GM12878 (cell line): ENCODE results near the gene FMNL2. TPM values are rescaled to one million over a fixed set of nuclear protein-coding genes. Genes with fewer than 3 reads are reported as not detected.

Experiments
- ATAC-seq: fragments of 200-7000 bp; cut with Tn5 transposase; 3 replicates; pipeline ENCODE4 v1.9.1; 2020; ENCODE audit warnings: mild to moderate bottlenecking, moderate library complexity
- BruUV-seq: library from RNA; stranded (reverse); fragments of 400-500 nt; replicated peaks from 2 replicates; lab custom pipeline; 2021; lab: Mats Ljungman, UMichigan
- CTCF ChIA-PET: fragments of 300-600 bp; sonication (Branson Sonifier 250); formaldehyde crosslinking; extraction: SDS; loops from one replicate; lab custom pipeline; 2021; ENCODE audit warnings: inconsistent platforms; lab: Yijun Ruan, JAX
- POLR2A ChIA-PET: fragments of 350-600 bp; formaldehyde crosslinking; extraction: SDS; loops from one replicate; lab custom pipeline; 2021; ENCODE audit warnings: inconsistent platforms; lab: Charles Lee
- RAD21 ChIA-PET: fragments of 300-600 bp; sonication (Branson Sonifier 250); formaldehyde crosslinking; loops from one replicate; lab custom pipeline; 2023; ENCODE audit warnings: antibody characterized with exemption; ENCODE audit not compliant: unreplicated experiment; lab: Charles Lee
- SMC1A ChIA-PET: fragments of 300-600 bp; sonication (Branson Sonifier 250); formaldehyde crosslinking; loops from one replicate; lab custom pipeline; 2023; ENCODE audit not compliant: unreplicated experiment, uncharacterized antibody; lab: Charles Lee
- DNase-seq: peaks from one replicate; pipeline ENCODE4 v3.0.0-alpha.2; 2011; ENCODE audit warnings: low read depth, low spot score
- FAIRE-seq: peaks from 3 replicates; lab custom pipeline; 2011; peaks lifted over from hg19 to GRCh38; lab: Jason Lieb, UNC
- H2AFZ ChIP-seq: 2 replicates; pipeline ENCODE4 v1.6.0; 2011; ENCODE audit warnings: low read depth, low read length, control low read depth; ENCODE audit not compliant: control insufficient read depth
- H3K27ac ChIP-seq: 2 replicates; pipeline ENCODE4 v1.5.1; 2011; ENCODE audit warnings: control low read depth; ENCODE audit not compliant: control insufficient read depth, insufficient read depth
- H3K27me3 ChIP-seq, 2 experiments: replicated peaks in 1 of 2; 2 replicates each; pipeline versions ENCODE4 v1.6.0 to v1.6.1; 2011; ENCODE audit warnings: low read length in 1 of 2; ENCODE audit not compliant: control insufficient read depth in 2 of 2, insufficient read depth in 2 of 2
- H3K36me3 ChIP-seq, 2 experiments: 2 replicates each; pipeline ENCODE4 v1.5.1; 2011; ENCODE audit warnings: low read length in 1 of 2; ENCODE audit not compliant: control insufficient read depth in 2 of 2, insufficient read depth in 2 of 2
- H3K4me1 ChIP-seq: 2 replicates; pipeline ENCODE4 v1.6.1; 2011; ENCODE audit warnings: mild to moderate bottlenecking, low read length, moderate library complexity, mixed read lengths; ENCODE audit not compliant: control insufficient read depth, insufficient read depth
- H3K4me2 ChIP-seq: 2 replicates; pipeline ENCODE4 v1.6.0; 2011; ENCODE audit warnings: control low read depth; ENCODE audit not compliant: control insufficient read depth, insufficient read depth
- H3K4me3 ChIP-seq: fragments of 200-600 bp; sonication (generic); 2 replicates; pipeline ENCODE4 v1.5.1; 2016
- H3K79me2 ChIP-seq: 2 replicates; pipeline ENCODE4 v1.6.0; 2011; ENCODE audit warnings: low read length; ENCODE audit not compliant: control insufficient read depth, insufficient read depth
- H3K9ac ChIP-seq: 2 replicates; pipeline ENCODE4 v1.8.0; 2011; ENCODE audit warnings: low read length, control low read depth, mixed read lengths; ENCODE audit not compliant: control insufficient read depth, insufficient read depth
- H3K9me3 ChIP-seq: replicated peaks from 3 replicates; pipeline ENCODE4 v1.5.1; 2011; ENCODE audit warnings: mild to moderate bottlenecking, low read length; ENCODE audit not compliant: control insufficient read depth, insufficient read depth
- H4K20me1 ChIP-seq: 2 replicates; pipeline ENCODE4 v1.6.0; 2011; ENCODE audit not compliant: control insufficient read depth, insufficient read depth
- EED ChIP-seq: sonication (generic); IDR thresholded peaks from 2 replicates; pipeline ENCODE4 v1.6.1; 2016; ENCODE audit warnings: antibody characterized with exemption, low read depth
- MTA3 ChIP-seq: IDR thresholded peaks from 2 replicates; pipeline ENCODE4 v1.6.1; 2012; ENCODE audit warnings: low read length, inconsistent platforms, borderline replicate concordance
- SPI1 ChIP-seq: IDR thresholded peaks from 2 replicates; pipeline ENCODE4 v1.6.1; 2011; ENCODE audit warnings: low read depth, mild to moderate bottlenecking, low read length, moderate library complexity, borderline replicate concordance; ENCODE audit not compliant: insufficient read depth
- WRNIP1 ChIP-seq: IDR thresholded peaks from 2 replicates; pipeline ENCODE4 v1.6.1; 2011; ENCODE audit warnings: low read depth, low read length, improper control_type of control experiment, borderline replicate concordance
- WGBS: methylation state at CpG from one replicate; pipeline ENCODE4 v1.1.6; 2016; ENCODE audit warnings: low lambda C conversion rate; ENCODE audit not compliant: insufficient replicate concordance, insufficient coverage; ENCODE audit errors: missing lambda C conversion rate; 5-methylcytosine and 5-hydroxymethylcytosine counted together
- in situ Hi-C: fragments of 300-500 bp; cut with MboI; formaldehyde crosslinking; loops from 9 replicates; pipeline ENCODE4 v1.14.3; 2018; ENCODE audit warnings: mixed read lengths
- intact Hi-C: fragments of 100-400 bp; cut with micrococcal nuclease; formaldehyde crosslinking; loops from one replicate; pipeline ENCODE4 v1.14.2; 2022; ENCODE audit not compliant: unreplicated experiment
- polyA plus RNA-seq, 11 experiments: library from polyadenylated mRNA; depleted of rRNA in 4 of 11; unstranded in 6 of 11; stranded (reverse) in 5 of 11; fragments of >200 nt; fragmentation: Nextera tagmentation in 4 of 11; fragmentation: Illumina TruSeq in 1 of 11; extraction: Ambion mirVana in 4 of 11; extraction: Trizol in 1 of 11; gene quantifications; 1 replicate in 1 of 11; 2 replicates in 10 of 11; pipeline versions ENCODE4 v1.2.1 to v1.2.3, GENCODE V29; 2011 to 2016; ENCODE audit warnings: inconsistent platforms in 2 of 11, missing spikeins in 2 of 11, low read depth in 1 of 11
- total RNA-seq, 4 experiments: library from RNA; depleted of rRNA in 3 of 4; stranded (reverse); fragments of >200 nt in 3 of 4; fragmentation: Illumina TruSeq in 1 of 4; extraction: Trizol in 1 of 4; gene quantifications; 2 replicates each; pipeline versions ENCODE4 v1.2.1 to v1.2.3, GENCODE V29; 2013 to 2021
- TF ChIP-seq, protein P1 (sequence below): fragments of 450-650 bp; IDR thresholded peaks from 2 replicates; pipeline ENCODE4 v1.6.1; 2017; ENCODE audit warnings: mild to moderate bottlenecking, moderate library complexity
- TF ChIP-seq, protein P2 (sequence below): IDR thresholded peaks from 2 replicates; pipeline ENCODE4 v1.6.1; 2012; ENCODE audit warnings: low read depth, low read length, improper control_type of control experiment
- TF ChIP-seq, protein P3 (sequence below): fragments of 450-650 bp; IDR thresholded peaks from 2 replicates; pipeline ENCODE4 v1.6.1; 2016; ENCODE audit warnings: mild to moderate bottlenecking

Gene FMNL2
- total and polyA plus RNA-seq, 10 of the 15 experiments (the other 5 are each of a cell fraction or from before 2014, with no cell fraction given) = 0.13 to 9.9 (median 0.35) TPM

DNA sequence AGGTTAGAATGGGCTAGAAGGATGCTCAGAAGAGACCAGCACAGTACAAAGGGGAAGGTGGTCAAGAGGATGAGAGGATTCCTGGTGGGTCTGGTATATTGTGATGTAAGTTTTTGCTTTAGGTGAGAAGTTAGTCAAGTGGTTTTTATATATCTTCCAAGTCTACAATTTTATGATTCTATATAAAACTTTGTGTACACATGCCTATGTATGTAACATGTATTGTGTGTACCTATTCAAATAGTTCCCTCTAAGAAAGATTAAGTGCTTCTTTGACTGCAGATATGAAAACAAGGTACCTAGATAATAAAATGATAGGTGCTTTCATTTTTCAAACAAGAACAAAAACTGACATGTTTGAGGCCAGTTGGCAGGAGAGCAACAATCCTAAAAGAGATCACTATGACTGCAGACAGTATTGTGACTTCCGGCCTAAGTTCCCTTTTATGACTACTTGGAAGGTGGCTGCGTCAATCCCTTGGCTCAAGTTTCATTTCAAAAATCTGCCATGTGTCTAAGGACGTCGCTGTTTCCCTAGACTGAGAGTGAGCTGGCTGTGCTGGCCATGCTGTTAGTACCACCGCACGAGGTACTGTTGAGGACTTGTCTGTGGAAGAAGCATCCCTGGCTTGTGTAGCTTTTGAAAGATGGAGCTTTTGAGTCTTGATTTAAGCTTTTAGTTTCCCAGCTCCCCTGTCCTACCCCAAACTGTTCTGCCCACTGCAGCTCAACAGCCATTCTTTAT is 259.2 kb downstream of the FMNL2 start:
- intact Hi-C loops (no loop called here), in situ Hi-C loops (no loop called here)
- no peak for TF ChIP-seq EED
- TF ChIP-seq WRNIP1 = no peak
- no peak for TF ChIP-seq MTA3
- TF ChIP-seq, protein P1, sequence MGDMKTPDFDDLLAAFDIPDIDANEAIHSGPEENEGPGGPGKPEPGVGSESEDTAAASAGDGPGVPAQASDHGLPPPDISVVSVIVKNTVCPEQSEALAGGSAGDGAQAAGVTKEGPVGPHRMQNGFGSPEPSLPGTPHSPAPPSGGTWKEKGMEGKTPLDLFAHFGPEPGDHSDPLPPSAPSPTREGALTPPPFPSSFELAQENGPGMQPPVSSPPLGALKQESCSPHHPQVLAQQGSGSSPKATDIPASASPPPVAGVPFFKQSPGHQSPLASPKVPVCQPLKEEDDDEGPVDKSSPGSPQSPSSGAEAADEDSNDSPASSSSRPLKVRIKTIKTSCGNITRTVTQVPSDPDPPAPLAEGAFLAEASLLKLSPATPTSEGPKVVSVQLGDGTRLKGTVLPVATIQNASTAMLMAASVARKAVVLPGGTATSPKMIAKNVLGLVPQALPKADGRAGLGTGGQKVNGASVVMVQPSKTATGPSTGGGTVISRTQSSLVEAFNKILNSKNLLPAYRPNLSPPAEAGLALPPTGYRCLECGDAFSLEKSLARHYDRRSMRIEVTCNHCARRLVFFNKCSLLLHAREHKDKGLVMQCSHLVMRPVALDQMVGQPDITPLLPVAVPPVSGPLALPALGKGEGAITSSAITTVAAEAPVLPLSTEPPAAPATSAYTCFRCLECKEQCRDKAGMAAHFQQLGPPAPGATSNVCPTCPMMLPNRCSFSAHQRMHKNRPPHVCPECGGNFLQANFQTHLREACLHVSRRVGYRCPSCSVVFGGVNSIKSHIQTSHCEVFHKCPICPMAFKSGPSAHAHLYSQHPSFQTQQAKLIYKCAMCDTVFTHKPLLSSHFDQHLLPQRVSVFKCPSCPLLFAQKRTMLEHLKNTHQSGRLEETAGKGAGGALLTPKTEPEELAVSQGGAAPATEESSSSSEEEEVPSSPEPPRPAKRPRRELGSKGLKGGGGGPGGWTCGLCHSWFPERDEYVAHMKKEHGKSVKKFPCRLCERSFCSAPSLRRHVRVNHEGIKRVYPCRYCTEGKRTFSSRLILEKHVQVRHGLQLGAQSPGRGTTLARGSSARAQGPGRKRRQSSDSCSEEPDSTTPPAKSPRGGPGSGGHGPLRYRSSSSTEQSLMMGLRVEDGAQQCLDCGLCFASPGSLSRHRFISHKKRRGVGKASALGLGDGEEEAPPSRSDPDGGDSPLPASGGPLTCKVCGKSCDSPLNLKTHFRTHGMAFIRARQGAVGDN = peak; percentile 72
- TF ChIP-seq, protein P2, sequence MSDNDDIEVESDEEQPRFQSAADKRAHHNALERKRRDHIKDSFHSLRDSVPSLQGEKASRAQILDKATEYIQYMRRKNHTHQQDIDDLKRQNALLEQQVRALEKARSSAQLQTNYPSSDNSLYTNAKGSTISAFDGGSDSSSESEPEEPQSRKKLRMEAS = peak; percentile 47; the same call in 1 of the 2 replicates
- peak; percentile 20; the same call in 1 of the 2 replicates for TF ChIP-seq SPI1
- TF ChIP-seq, protein P3, sequence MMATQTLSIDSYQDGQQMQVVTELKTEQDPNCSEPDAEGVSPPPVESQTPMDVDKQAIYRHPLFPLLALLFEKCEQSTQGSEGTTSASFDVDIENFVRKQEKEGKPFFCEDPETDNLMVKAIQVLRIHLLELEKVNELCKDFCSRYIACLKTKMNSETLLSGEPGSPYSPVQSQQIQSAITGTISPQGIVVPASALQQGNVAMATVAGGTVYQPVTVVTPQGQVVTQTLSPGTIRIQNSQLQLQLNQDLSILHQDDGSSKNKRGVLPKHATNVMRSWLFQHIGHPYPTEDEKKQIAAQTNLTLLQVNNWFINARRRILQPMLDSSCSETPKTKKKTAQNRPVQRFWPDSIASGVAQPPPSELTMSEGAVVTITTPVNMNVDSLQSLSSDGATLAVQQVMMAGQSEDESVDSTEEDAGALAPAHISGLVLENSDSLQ = peak; percentile 27; the same call in 1 of the 2 replicates
- RAD21 ChIA-PET = interaction anchor here (0.6 kb wide), 1 partner anchor 400 kb away, joined by 3 read pairs; no protein-coding TSS in a partner anchor
- Histone ChIP-seq H3K4me2 (no peak overlapping the region), H3K9ac (no peak overlapping the region), H3K27me3 (no peaks in the 10 kb centered on the region), H3K27ac (no peak overlapping the region), H4K20me1 (no peaks in the 10 kb centered on the region), H3K36me3 (no peaks in the 10 kb centered on the region), H3K9me3 (no peaks in the 10 kb centered on the region), H3K4me3 (no peak overlapping the region), H3K4me1 (no peaks in the 10 kb centered on the region), H2AFZ (no peak overlapping the region), H3K79me2 (no peaks in the 10 kb centered on the region)
- SMC1A ChIA-PET = interaction anchor here (0.9 to 1.5 kb wide), 3 partner anchors 10 to 54 kb away, joined by 3 to 6 read pairs (median 3); no protein-coding TSS in a partner anchor
- ATAC-seq (peak; percentile 97), DNase-seq (no peak), FAIRE-seq (no peak)
- BruUV-seq = no TSS peak
- CTCF ChIA-PET = interaction anchor here (0.7 to 1.3 kb wide), 4 partner anchors 19 to 184 kb away, joined by 3 to 4 read pairs (median 3); no protein-coding TSS in a partner anchor
- POLR2A ChIA-PET = no interaction called here
- 34% methylated on average over 6 of the region's 6 CpGs for whole genome bisulfite sequencing
